Jurkat, Clone E6-1 (cell line): ENCODE measurements around the gene MAP2.

Source experiments
- DNase-seq: peaks from one replicate; pipeline ENCODE4 v3.0.0-alpha.2; 2011; ENCODE audit warnings: low read depth, low spot score
- H3K4me3 ChIP-seq: 2 replicates; pipeline ENCODE4 v1.5.1; 2011; ENCODE audit warnings: mild to moderate bottlenecking, low read length, control low read depth, moderate library complexity

Gene MAP2

DNA sequence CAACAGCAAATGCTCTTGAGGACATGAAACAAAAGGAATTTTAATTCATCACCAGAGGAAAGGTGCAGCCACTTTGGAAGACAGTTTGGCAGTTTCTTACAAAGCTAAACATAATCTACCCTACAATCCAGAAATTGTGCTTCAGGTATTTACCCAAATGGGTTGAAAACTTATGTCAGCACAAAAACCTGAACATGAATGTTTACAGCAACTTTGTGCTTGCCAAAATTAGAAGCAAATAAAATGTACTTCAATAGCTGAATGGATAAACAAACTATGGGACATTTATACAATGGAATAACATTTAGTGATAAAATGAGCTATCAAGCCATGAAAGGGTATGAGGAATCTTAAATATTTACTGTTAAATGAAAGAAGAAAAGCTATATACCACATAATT, 6.9 kb upstream of the MAP2 start:
- H3K4me3 ChIP-seq, result no peak overlapping the region
- DNase-seq, result no peak

DNA sequence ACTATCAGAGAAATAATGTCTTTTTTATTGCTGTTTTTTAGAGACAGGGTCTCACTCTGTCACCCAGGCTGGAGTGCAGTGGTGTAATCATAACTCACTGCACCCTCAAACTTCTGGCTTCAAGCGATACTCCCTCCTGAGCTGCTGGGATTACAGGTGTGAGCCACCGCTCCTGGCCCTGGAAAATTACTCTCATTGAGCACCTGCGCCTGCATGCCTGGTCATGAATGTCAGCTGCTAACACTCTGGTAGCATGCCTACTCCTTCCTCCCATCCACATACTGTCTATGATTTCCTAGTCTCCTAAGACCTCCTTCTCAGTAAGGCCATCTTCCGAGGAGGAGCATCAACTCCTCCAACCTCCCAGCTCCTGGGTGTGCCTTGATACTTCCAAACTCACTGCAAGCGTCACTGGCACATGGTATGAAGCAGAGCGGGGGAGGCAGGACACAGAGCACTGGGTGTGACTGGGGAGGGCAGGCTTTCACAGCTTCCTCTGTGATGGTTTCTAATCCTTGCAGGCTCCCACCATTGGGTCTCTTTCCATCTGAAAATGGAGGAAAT, 1.6 kb upstream of the MAP2 start:
- no peak for DNase-seq
- no peak overlapping the region for H3K4me3 ChIP-seq

DNA sequence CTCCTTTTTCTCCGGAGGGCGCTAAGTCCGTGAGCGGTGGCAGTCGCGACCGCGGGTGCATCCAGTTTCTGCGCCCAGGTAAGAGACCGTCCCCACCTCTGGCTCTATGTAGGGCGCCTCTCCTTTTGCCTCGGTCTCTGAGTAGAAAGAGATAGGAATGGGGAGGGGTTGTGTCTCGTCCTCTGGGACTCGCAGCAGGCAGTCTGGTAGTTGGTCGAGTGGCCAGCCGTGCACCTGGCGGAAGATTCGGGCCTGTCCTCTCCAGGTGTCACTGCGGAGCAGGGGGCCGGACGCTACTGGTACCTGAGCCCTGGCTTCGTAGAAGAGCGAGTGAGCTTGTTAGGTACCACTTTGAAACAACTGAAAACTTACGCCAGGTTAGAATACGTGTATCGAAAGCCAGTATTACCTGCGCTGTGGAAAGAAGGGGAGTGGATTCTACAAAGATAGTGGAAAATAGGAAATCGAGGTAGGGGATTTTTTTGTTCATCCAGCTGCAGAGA, 403 bp downstream of the MAP2 start:
- peak overlapping the region; percentile 41 for H3K4me3 ChIP-seq
- DNase-seq, result no peak

DNA sequence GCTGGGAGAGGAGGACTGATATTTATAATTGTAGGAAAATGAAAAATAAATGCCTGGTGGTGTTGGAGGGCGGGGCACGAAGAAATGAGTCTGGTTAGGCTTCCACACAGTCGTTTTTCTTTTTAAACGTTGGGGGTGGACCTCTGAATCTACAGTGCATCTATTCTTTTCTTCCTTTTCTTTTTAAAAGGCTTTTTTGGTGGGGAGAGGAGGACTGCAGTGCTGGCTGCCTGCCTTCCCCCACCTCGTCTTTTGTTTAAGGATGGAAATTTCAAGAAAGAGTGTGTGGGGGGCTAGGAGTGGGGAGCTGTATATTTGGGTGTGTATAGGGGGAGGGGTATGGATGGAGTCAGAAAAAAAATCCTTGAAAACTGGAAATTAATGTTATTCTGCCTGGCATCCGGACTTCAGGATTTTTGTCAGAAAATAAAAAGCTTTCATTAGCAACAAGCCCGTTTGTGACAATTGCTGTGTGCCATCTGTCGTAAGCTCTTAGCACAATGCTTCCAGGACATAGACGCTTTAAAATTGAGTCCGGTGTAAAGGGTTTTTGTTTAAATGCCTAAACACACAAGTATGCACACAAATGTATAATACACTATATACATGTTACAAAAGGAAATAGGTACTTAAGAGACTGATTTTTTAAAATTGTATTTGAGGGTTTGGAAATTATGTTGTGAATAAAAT, 1.1 kb downstream of the MAP2 start:
- DNase-seq, result no peak

DNA sequence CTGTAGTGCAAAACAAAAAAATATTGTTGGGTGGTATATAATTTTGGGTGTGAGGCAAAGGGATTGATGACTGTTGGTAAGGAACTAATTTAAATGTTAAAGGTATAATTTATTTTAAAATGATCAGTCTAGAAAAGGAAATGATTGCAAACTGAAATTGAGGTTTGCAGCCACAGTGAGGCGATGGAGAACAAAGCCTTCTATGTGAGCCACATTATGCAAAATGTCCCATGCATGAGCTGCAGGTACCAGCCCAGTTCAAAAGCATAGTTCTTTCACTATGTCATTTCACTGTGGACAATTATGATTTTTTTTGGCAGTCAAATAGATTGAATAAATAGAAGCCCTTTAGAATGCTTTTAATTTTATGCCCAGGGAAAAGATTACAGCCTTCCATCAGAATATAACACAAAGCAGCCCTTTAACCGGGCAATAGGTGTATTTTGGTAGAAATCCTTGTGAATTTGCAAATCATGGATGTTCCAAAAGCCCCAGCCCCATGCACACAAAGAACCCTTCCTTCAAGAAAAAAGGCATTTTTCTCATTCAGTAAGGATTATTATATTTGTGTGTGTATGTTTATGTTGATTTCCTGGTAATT, 1.7 kb downstream of the MAP2 start:
- peak; percentile 10 for DNase-seq
- no peak overlapping the region for H3K4me3 ChIP-seq

More for the DNA sequence above, 1.1 kb downstream of the MAP2 start:
- no peak overlapping the region for H3K4me3 ChIP-seq

DNA sequence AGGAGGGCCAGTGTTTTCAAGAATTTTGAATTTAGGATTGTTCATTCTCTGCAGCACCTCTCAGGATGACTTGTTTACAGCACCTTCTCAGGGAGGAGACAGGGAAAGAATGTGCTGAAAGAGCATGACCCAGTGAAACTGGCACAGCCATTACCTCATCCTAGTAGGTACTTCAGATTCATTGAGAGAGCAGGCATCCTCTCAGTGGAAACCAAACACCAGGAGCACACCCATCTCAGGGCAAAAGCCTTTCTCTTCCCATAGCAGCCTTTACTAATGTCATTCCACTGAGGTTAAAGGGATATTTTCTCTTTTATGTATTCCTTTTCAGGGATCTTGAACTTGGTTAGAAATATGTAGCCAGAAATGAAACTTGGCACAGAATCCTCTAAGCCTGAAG, 2.6 kb downstream of the MAP2 start:
- no peak overlapping the region for H3K4me3 ChIP-seq
- DNase-seq, result no peak

DNA sequence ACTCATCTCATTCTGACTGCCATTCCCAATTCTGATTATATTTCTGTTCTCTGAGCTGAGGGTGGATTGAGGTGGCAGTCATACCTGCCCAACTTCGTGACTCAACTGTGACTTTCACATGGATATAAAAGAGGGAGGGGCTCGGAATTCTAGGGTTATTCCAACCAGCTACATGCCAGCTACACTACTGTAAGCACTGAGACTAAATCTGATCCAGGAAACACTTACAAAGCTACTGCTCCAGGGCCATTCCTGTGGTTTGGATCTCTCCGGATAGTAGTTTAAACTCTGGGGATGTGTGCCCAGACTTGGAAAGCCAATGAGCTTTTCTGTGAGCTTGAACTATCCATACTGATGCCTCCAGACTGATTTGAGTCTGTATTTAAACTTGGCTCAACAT, 7.9 kb downstream of the MAP2 start:
- no peak overlapping the region for H3K4me3 ChIP-seq
- DNase-seq, result no peak

DNA sequence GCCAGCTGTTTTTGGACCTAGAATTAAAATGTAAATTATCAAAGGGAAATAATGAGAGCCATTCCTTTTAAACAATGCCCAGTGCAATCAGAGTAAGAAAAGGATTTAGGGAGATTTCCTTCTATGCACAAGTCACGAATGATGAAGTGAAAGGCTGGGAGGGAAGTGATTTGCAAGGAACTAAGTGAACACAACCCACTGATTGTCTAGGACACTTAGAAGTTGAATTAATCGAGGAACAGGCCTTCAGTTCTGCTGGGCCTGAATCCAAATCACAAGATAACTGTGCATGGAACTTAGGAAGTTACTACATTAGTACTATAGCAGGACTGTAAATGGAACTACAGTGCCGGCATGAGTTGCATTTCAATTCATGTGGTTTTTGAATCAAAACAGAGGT, 17.7 kb downstream of the MAP2 start:
- no peak for DNase-seq
- H3K4me3 ChIP-seq, result no peak overlapping the region

DNA sequence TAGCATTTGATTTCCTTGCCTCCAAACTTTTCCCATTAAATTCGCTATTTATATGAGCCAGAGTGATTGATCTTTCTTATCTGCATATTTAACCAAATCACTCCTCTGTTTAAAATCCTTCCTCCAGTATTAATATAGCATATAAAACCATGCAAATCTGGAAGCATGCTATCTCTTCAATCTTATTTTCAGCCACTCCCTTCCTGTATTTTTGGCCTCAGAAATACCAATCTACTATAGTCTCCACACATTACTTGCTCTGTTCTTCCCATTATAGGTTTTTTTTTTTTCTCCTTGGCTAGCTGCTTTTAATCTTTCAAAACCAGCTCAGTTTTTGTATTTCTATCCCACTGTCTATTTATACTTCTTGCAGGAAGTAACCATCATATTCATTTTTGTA, 19.1 kb downstream of the MAP2 start:
- DNase-seq, result no peak
- H3K4me3 ChIP-seq, result no peak overlapping the region

DNA sequence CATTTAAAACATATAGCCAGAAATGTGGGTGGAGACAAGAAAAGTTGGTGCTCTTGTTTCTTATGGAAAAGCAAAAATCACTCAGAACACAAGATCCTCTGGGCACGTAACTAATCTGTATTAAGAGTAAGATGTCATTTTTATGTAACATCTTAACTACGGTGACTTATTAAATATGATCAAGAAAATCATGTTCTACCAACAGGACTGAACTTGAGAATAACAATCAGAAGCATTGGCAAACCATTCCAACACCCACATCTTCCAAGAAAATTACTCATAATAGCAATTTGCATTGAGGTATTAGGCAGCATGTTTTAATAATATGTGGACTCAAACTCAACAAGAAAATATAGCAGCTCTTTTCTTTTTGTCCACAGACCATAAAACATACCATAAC, 21.6 kb downstream of the MAP2 start:
- no peak overlapping the region for H3K4me3 ChIP-seq
- no peak for DNase-seq

DNA sequence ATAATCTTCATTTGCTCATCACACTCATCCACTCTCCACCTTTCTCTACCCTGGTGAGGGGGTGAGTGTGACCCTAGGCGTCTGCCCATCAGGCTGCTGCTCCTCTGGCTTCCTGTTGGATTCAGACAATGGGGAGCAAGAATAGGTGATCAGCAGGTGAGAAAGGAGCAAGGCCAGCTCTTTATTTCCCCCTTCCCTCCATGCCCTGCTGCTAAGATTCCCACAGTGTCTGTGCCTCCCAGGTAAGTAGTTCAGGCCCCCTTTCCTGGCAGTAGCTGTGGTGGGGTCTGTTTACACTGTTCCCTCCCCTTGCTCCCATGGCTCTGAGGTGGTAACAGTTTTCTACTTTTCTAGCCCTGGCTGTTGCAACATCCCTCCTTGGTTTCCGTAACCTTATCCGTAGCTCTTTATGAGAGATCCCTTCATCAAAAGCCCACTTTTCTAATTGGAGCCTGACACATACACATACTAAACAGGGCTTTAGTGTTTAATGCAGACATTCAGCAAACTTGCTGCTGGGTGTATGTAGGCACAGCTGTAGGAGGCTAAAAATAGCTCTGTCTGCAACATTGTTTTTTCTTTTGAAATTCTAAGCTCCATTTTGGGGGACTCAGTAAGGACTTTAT, 27.5 kb downstream of the MAP2 start:
- DNase-seq, result no peak
- H3K4me3 ChIP-seq, result no peak overlapping the region

DNA sequence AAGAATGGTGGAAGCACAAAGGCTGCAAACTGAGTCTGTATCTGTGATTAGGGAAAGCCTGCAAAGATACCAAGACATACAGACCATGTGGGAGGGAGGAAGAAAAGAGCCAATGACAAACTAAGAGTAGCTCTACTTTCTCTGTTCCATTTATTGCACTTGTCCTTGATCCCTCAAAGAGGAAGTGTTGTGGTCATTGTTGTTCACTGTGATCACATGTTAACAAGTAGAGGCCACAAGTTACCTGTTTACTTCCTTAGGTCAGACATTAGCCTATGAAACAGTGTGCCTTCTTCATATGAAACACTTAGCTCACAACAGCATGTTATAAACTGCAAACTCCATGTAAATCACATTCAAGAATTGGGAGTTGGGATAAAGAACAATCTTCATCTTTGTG, 32.6 kb downstream of the MAP2 start:
- H3K4me3 ChIP-seq, result no peak overlapping the region
- DNase-seq, result no peak

DNA sequence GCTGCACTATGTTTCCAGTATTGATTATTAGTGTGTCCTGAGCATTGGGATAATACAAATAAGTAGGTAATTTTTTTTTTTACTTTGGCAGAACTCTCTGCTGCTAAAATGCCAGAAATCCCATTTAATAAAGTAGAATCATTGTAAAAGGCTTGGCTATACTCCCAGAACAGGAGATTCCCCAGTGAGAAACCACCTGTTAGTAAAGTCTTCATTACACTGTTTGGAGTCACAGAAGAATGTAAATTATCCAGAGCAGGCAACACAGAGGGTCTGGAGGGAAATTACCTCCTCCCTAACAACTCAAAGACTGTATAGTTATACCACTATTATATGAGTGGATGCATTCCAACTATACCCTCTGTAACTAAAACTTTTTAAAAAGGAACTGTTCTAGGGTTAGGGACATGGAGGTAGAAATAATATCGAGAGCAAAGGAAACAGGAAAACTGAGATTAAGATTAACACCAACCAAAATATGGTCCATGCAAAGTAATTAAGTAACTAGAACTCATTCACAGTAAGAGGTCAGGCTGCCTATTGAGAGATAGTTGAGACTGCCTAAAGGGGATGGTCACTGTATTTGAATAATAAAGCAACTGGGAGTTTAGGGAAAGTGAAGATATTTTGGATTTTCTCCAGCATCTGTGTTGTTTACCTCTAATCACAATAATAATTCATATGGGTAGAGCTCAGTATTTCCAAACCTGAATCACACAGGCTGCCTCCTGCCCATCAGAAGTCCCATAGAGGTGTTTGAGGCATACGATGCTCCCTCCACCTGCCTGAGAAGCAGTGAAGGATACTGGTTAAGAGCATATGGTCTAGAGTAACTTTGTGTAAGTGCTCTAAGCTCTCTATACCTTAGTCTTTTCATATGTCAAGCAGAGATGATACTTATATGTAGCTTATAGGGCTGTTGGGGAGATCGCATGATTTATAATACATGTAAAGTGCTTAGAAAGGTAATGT, 34.4 kb downstream of the MAP2 start:
- H3K4me3 ChIP-seq, result no peak overlapping the region
- DNase-seq, result no peak

DNA sequence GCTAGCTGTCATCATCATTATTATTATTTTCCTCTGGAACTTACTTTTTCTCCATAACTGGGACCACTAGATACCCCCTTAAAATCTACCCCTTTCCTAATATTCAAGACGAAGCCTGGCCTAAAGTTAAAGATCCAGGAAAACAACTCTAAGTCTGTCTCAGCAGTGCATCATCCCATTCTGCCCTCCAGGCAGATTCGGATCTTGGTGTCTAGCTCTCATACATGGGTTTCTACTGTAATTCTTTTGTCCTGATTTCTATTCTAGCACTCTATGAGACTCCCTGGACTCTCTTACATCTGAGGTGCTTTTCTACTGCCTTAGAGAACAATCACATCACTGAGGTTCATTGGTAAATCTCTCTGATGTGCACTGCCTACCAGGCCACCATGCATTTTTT, 35.5 kb downstream of the MAP2 start:
- no peak for DNase-seq
- no peak overlapping the region for H3K4me3 ChIP-seq

DNA sequence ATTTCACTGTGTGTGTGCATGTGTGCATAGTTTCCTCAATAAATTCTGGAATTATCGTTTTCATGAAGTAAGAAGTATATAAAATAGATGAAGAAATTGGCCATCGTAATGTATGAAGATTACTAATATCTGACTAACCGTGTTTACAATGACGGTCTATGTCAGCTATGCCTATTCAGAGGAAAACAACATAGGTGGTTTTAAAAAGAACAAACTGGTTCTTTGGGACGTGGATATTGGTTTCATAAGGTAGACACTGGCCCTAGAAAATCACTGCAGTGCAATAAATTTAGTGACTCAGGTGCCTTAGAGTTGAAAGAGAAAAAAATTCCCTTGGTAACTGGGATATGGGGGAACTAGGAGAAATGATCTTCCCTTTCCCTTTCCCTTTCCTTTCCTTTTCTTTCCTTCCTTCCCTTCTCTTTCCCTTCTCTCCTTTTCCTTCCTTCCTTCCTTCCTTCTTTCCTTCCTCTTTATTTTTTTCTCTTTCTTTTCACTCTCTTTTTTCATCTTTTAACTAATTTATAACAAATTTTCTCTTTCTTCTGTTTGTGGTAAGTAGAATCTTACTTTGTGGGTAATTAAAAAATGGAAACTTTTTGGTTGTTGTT, 36.4 kb downstream of the MAP2 start:
- no peak for DNase-seq
- no peak overlapping the region for H3K4me3 ChIP-seq

DNA sequence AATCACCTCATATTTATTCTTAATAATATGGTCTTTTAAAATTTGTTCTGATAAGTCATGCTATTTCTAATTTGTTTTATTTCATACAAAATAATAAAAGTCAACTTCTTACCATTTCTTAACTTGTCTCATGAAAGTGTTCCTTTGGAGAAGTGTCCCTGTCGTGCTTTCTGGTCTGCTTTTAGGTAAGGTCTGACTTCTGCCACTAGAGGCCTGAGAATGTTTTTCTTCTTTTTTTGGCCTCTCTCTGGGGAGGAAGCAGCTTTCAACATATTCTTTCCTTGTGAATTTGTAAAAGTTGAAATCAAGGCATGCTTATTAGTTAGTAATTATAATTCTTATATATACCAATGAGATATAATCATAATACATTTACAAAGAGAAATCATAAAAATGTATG, 39.4 kb downstream of the MAP2 start:
- H3K4me3 ChIP-seq, result no peak overlapping the region
- DNase-seq, result no peak

DNA sequence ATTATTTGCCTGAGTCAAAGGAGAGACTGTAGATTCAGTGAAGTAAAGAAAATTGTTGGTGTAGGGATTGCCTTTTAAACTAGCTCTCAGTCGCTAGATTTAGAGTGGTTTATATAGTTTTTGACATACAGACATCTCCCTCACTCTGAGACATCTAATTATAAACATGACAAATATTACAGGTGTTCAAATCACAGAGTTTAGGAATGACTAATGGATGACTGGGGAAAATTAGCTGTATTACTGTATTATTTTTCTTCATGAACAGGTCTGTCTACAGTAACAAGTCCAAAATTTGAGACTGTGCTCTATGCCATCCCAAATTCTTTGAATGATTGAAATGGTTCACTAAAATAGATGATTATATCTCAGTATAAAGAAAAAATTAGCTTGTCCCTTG, 40.0 kb downstream of the MAP2 start:
- H3K4me3 ChIP-seq, result no peak overlapping the region
- no peak for DNase-seq

DNA sequence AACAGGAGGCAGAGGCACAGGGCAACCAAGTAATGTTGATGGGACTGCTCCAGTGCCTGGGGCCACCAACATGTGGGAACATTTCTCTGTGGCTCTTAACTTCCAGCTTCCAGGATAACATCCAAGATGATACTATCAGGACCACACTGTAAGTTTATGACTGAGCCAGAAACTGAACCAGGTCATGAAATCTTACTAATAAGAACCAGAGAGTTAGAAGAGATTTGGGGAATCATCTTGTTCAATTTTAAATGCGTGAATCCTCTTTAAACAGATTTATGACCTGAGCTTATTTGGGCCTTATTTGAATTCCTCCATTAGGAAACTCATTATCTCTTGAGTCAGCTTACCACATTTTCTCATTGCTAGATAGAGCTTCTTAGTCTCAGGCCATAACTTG, 45.0 kb downstream of the MAP2 start:
- no peak for DNase-seq
- H3K4me3 ChIP-seq, result no peak overlapping the region

DNA sequence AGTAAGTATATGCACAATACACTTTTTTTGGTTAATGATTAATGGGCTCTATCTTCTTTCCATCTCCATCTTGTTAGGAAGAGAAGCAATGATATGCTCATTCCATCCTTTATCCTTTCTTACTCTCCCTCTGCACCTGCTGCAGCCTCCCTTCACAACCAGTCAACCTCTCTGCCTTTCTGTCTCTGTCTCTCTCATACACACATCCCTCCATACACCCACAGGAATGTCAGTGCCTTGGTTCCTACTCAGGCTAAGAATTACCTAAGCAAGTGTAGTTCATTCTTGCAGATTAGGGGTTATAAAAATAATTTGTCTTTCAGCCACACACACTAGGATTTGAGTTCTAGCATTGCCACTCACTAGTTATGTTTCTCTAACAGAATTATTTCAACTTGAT, 45.6 kb downstream of the MAP2 start:
- no peak overlapping the region for H3K4me3 ChIP-seq
- no peak for DNase-seq
